Mesenchymal stem cell (in vitro differentiated cells and primary cell): ENCODE measurements around the gene CKMT1B. TPM values are rescaled to one million over a fixed set of nuclear protein-coding genes. Genes with fewer than 3 reads are reported as not detected.
"Not testable (repeated sequence)": the region's sequence is repeated elsewhere in the genome, so short reads cannot be mapped to it uniquely, and the experiment has no call there.

ENCODE experiments used
- DNase-seq: peaks from one replicate; pipeline ENCODE4 v3.0.0-alpha.2; 2013
- H2AFZ ChIP-seq: one replicate; pipeline ENCODE4 v1.6.1; 2013; ENCODE audit warnings: low read depth, mild to moderate bottlenecking, control low read depth, inconsistent platforms, low read length, moderate library complexity
- H2AK5ac ChIP-seq: 2 replicates; pipeline ENCODE4 v1.6.1; 2013; ENCODE audit warnings: low read length, moderate library complexity, mild to moderate bottlenecking, inconsistent platforms; ENCODE audit not compliant: severe bottlenecking
- H2BK120ac ChIP-seq: one replicate; pipeline ENCODE4 v1.6.1; 2013; ENCODE audit warnings: low read depth, mild to moderate bottlenecking, inconsistent platforms, low read length, moderate library complexity
- H2BK12ac ChIP-seq, 2 experiments: one replicate each; pipeline ENCODE4 v1.6.1; 2013; ENCODE audit warnings: inconsistent platforms in 2 of 2, low read length in 2 of 2, mild to moderate bottlenecking in 2 of 2, moderate library complexity in 2 of 2, control low read depth in 1 of 2
- H2BK15ac ChIP-seq: one replicate; pipeline ENCODE4 v1.6.1; 2013; ENCODE audit warnings: mild to moderate bottlenecking, low read depth, inconsistent platforms; ENCODE audit not compliant: poor library complexity, severe bottlenecking
- H2BK5ac ChIP-seq: 2 replicates; pipeline ENCODE4 v1.6.1; 2013; ENCODE audit warnings: low read depth, mild to moderate bottlenecking, low read length, control low read depth, inconsistent platforms; ENCODE audit not compliant: poor library complexity, severe bottlenecking
- H3K14ac ChIP-seq, 2 experiments: one replicate each; pipeline ENCODE4 v1.6.1; 2013; ENCODE audit warnings: inconsistent platforms in 2 of 2, low read length in 2 of 2, control low read depth in 1 of 2, mild to moderate bottlenecking in 1 of 2, moderate library complexity in 1 of 2
- H3K18ac ChIP-seq, 2 experiments: one replicate each; pipeline ENCODE4 v1.6.1; 2013; ENCODE audit warnings: inconsistent platforms in 2 of 2, low read length in 2 of 2, control low read depth in 1 of 2, low read depth in 1 of 2, mild to moderate bottlenecking in 1 of 2
- H3K23ac ChIP-seq, 2 experiments: one replicate each; pipeline ENCODE4 v1.6.1; 2013; ENCODE audit warnings: inconsistent platforms in 2 of 2, low read length in 2 of 2, mild to moderate bottlenecking in 2 of 2, moderate library complexity in 2 of 2, control low read depth in 1 of 2
- H3K27ac ChIP-seq: 2 replicates; pipeline ENCODE4 v1.5.1; 2013; ENCODE audit warnings: mild to moderate bottlenecking, moderate library complexity, low read length, control low read depth, inconsistent platforms; ENCODE audit not compliant: poor library complexity, severe bottlenecking
- H3K27me3 ChIP-seq, 2 experiments: 2 replicates each; pipeline versions ENCODE4 v1.6.1 to v1.7.0; 2013; ENCODE audit warnings: low read length in 2 of 2, mild to moderate bottlenecking in 2 of 2, moderate library complexity in 2 of 2, control low read depth in 1 of 2, inconsistent platforms in 1 of 2; ENCODE audit not compliant: control insufficient read depth in 1 of 2, insufficient read depth in 1 of 2
- H3K36me3 ChIP-seq, 2 experiments: 2 replicates each; pipeline versions ENCODE4 v1.6.1 to v1.7.0; 2013; ENCODE audit warnings: low read length in 2 of 2, control low read depth in 1 of 2, inconsistent platforms in 1 of 2, low read depth in 1 of 2, mild to moderate bottlenecking in 1 of 2; ENCODE audit not compliant: insufficient read depth in 2 of 2, control insufficient read depth in 1 of 2
- H3K4ac ChIP-seq, 2 experiments: one replicate each; pipeline ENCODE4 v1.6.1; 2013; ENCODE audit warnings: inconsistent platforms in 2 of 2, low read length in 2 of 2, mild to moderate bottlenecking in 2 of 2, moderate library complexity in 2 of 2, control low read depth in 1 of 2, low read depth in 1 of 2
- H3K4me1 ChIP-seq: 2 replicates; pipeline ENCODE4 v1.6.1; 2013; ENCODE audit warnings: low read depth, low read length, control low read depth; ENCODE audit not compliant: control insufficient read depth, insufficient read depth
- H3K4me2 ChIP-seq: 2 replicates; pipeline ENCODE4 v1.6.1; 2013; ENCODE audit warnings: low read length, mild to moderate bottlenecking, inconsistent platforms; ENCODE audit not compliant: poor library complexity, severe bottlenecking
- H3K4me3 ChIP-seq, 2 experiments: 2 replicates each; pipeline versions ENCODE4 v1.5.1 to v1.7.0; 2013; ENCODE audit warnings: low read length in 2 of 2, mild to moderate bottlenecking in 2 of 2, control low read depth in 1 of 2, low read depth in 1 of 2; ENCODE audit not compliant: insufficient read depth in 1 of 2
- H3K79me1 ChIP-seq: replicated peaks from 2 replicates; pipeline ENCODE4 v1.6.1; 2013; ENCODE audit warnings: mild to moderate bottlenecking, control low read depth, low read length, inconsistent platforms; ENCODE audit not compliant: poor library complexity, severe bottlenecking
- H3K9ac ChIP-seq: 2 replicates; pipeline ENCODE4 v1.7.0; 2013; ENCODE audit warnings: mild to moderate bottlenecking, low read length, moderate library complexity
- H3K9me3 ChIP-seq: 2 replicates; pipeline ENCODE4 v1.7.0; 2013; ENCODE audit warnings: mild to moderate bottlenecking, low read length; ENCODE audit not compliant: control insufficient read depth
- H4K8ac ChIP-seq: one replicate; pipeline ENCODE4 v1.6.1; 2013; ENCODE audit warnings: inconsistent platforms, mild to moderate bottlenecking, low read length, moderate library complexity
- H4K91ac ChIP-seq: one replicate; pipeline ENCODE4 v1.6.1; 2013; ENCODE audit warnings: mild to moderate bottlenecking, low read length, inconsistent platforms
- WGBS: methylation state at CpG from one replicate; pipeline ENCODE4 v1.1.7; 2013; ENCODE audit warnings: mixed read lengths; 5-methylcytosine and 5-hydroxymethylcytosine counted together
- small RNA-seq: library from polyadenylated mRNA; stranded (forward); fragments of <200 nt; extraction: miRNeasy Mini kit (QIAGEN cat#:217004); gene quantifications from one replicate; pipeline ENCODE3, GENCODE V24; 2013; ENCODE audit warnings: low read depth

The CKMT1B gene

GRCh38 chr15:43626937-43627336 is 33.1 kb downstream of the CKMT1B start:
- H3K4ac ChIP-seq, H3K14ac ChIP-seq, H2BK5ac ChIP-seq, H3K36me3 ChIP-seq, H3K9ac ChIP-seq, H3K4me1 ChIP-seq, H3K27ac ChIP-seq, H4K8ac ChIP-seq, H3K27me3 ChIP-seq, DNase-seq, H2BK12ac ChIP-seq, H2BK15ac ChIP-seq, H3K4me3 ChIP-seq, H3K4me2 ChIP-seq, H3K79me1 ChIP-seq, H3K23ac ChIP-seq, H2AFZ ChIP-seq, H2AK5ac ChIP-seq, H2BK120ac ChIP-seq, H4K91ac ChIP-seq, H3K9me3 ChIP-seq, H3K18ac ChIP-seq: not testable (repeated sequence)

GRCh38 chr15:43638464-43639204 is 44.8 kb downstream of the CKMT1B start:
- 88% methylated on average over 6 of the region's 8 CpGs for WGBS
- H2AK5ac ChIP-seq, H2BK120ac ChIP-seq, H2BK15ac ChIP-seq, H3K36me3 ChIP-seq, H3K9me3 ChIP-seq, H2AFZ ChIP-seq, H3K27me3 ChIP-seq, H3K79me1 ChIP-seq, H4K91ac ChIP-seq, H3K23ac ChIP-seq, H3K4me2 ChIP-seq, H3K4me1 ChIP-seq, H3K4me3 ChIP-seq, H3K4ac ChIP-seq, H3K18ac ChIP-seq, H2BK5ac ChIP-seq, H3K27ac ChIP-seq, H2BK12ac ChIP-seq, H3K9ac ChIP-seq, H4K8ac ChIP-seq, H3K14ac ChIP-seq: not testable (repeated sequence)
- peak; percentile 1 for DNase-seq

Small RNA genes lying within 50 kb of the gene (small RNA-seq; reads per million reads assigned to genes)
- gene PDIA3P2 (not detected), gene RNU6-554P (not detected), gene RNU6-610P (not detected)
